C4-2B (cell line): ENCODE data around the gene VIM.

Experiments
- H3K27ac ChIP-seq: fragments of 450-650 bp; 2 replicates; pipeline ENCODE4 v1.5.1; 2017
- CTCF ChIP-seq: fragments of 450-650 bp; conservative IDR thresholded peaks from 2 replicates; pipeline ENCODE4 v1.5.1; 2017; ENCODE audit warnings: mild to moderate bottlenecking
- ZFX ChIP-seq: fragments of 450-650 bp; IDR thresholded peaks from 2 replicates; pipeline ENCODE4 v1.6.1; 2017

The VIM gene

GRCh38 chr10:17276756-17277424 is 48.8 kb downstream of the VIM start:
- H3K27ac ChIP-seq: no peak overlapping the region
- TF ChIP-seq CTCF: no peak
- TF ChIP-seq ZFX: no peak

- TF ChIP-seq CTCF: no peak
- no peak for TF ChIP-seq ZFX
- no peak overlapping the region for H3K27ac ChIP-seq
Observed at GRCh38 chr10:17278607-17279240, 50.7 kb downstream of the VIM start.

- no peak overlapping the region for H3K27ac ChIP-seq
- TF ChIP-seq CTCF: no peak
- TF ChIP-seq ZFX: no peak
Observed at GRCh38 chr10:17282311-17282710, 54.3 kb downstream of the VIM start.

GRCh38 chr10:17286562-17287550 is 58.8 kb downstream of the VIM start:
- H3K27ac ChIP-seq: no peak overlapping the region
- TF ChIP-seq ZFX (no peak), CTCF (no peak)
